IPS-15b (cell line): ENCODE measurements around the gene MCOLN1.

Experiments
- H3K27me3 ChIP-seq: one replicate; pipeline ENCODE4 v1.6.1; 2013; ENCODE audit warnings: low read length; ENCODE audit not compliant: control insufficient read depth, insufficient read depth
- H3K36me3 ChIP-seq: one replicate; pipeline ENCODE4 v1.6.1; 2013; ENCODE audit warnings: low read length; ENCODE audit not compliant: control insufficient read depth, insufficient read depth
- H3K4me1 ChIP-seq: one replicate; pipeline ENCODE4 v1.6.1; 2013; ENCODE audit warnings: mild to moderate bottlenecking, low read length; ENCODE audit not compliant: control insufficient read depth, insufficient read depth
- H3K4me3 ChIP-seq: one replicate; pipeline ENCODE4 v1.5.1; 2013; ENCODE audit warnings: low read depth, low read length
- H3K9ac ChIP-seq: one replicate; pipeline ENCODE4 v1.6.1; 2013; ENCODE audit warnings: low read depth, mild to moderate bottlenecking, low read length
- H3K9me3 ChIP-seq: one replicate; pipeline ENCODE4 v1.6.1; 2013; ENCODE audit warnings: mild to moderate bottlenecking, low read length; ENCODE audit not compliant: control insufficient read depth, insufficient read depth

MCOLN1 gene

DNA sequence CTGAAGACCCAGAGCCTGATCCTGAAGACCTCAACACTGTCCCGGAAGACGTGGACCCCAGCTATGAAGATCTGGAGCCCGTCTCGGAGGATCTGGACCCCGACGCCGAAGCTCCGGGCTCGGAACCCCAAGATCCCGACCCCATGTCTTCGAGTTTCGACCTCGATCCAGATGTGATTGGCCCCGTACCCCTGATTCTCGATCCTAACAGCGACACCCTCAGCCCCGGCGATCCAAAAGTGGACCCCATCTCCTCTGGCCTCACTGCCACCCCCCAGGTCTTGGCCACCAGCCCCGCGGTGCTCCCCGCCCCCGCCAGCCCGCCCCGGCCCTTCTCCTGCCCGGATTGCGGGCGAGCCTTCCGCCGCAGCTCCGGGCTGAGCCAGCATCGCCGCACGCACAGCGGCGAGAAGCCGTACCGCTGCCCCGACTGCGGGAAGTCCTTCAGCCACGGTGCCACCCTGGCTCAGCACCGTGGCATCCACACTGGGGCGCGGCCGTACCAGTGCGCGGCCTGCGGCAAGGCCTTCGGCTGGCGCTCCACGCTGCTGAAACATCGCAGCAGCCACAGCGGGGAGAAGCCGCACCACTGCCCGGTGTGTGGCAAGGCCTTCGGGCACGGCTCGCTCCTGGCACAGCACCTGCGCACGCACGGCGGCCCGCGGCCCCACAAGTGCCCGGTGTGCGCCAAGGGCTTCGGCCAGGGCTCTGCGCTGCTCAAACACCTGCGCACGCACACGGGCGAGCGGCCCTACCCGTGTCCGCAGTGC, 2.9 kb upstream of the MCOLN1 start:
- Histone ChIP-seq H3K4me1 (peaks cover 5% of the 10 kb centered on the region), H3K36me3 (no peaks in the 10 kb centered on the region), H3K27me3 (no peaks in the 10 kb centered on the region), H3K9me3 (no peaks in the 10 kb centered on the region), H3K9ac (no peak overlapping the region), H3K4me3 (no peak overlapping the region)

DNA sequence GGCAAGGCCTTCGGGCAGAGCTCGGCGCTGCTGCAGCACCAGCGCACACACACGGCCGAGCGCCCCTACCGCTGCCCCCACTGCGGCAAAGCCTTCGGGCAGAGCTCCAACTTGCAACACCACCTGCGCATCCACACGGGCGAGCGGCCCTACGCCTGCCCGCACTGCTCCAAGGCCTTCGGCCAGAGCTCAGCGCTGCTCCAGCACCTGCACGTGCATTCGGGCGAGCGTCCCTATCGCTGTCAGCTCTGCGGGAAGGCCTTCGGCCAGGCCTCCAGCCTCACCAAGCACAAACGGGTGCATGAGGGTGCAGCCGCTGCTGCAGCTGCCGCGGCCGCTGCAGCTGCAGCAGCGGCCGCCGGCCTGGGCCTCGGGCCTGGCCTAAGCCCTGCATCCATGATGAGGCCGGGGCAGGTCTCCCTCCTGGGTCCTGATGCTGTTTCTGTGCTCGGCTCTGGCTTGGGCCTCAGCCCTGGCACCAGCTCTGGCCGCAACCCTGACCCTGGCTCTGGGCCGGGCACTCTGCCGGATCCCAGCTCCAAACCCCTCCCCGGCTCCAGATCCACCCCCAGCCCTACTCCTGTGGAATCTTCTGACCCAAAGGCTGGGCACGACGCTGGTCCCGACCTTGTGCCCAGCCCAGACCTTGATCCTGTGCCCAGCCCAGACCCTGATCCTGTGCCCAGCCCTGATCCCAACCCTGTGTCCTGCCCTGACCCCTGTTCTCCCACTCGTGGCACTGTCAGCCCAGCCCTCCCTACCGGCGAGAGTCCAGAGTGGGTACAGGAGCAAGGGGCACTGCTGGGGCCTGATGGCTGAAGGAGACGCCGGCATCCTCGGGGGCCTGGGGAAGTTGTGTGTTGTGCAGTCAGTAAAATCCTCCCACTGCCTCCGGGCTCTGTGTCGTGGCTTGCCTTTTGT, 2.0 kb upstream of the MCOLN1 start:
- Histone ChIP-seq H3K36me3 (no peaks in the 10 kb centered on the region), H3K9me3 (no peaks in the 10 kb centered on the region), H3K4me3 (no peak overlapping the region), H3K27me3 (no peaks in the 10 kb centered on the region), H3K4me1 (peaks cover 3% of the 10 kb centered on the region), H3K9ac (no peak overlapping the region)

DNA sequence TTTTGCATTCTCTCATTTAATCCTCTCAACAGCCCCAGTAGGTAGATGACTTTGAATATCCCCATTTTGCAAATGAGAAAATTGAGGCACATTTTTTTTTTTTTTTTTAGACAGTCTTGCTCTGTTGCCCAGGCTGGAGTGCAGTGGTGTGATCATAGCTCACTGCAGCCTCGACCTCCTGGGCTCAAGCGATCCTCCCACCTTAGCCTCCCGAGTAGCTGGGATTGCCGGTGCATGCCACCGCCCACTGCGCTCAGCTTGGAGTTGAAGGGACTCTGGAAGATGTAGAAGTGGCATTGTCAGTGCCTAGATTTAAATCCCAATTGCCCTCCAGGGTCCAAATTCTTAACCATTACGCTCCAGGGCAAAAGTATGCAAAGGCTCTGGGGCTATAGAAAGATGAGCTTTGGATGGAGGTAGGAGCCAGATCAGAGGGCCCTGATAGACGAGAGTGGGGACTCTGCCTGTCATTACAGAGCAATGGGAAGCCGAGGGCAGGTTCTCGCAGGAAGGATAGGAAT, 813 bp upstream of the MCOLN1 start:
- no peaks in the 10 kb centered on the region for H3K9me3 ChIP-seq
- no peak overlapping the region for H3K9ac ChIP-seq
- peak overlapping the region; percentile 67 for H3K4me3 ChIP-seq
- H3K27me3 ChIP-seq = no peaks in the 10 kb centered on the region
- no peaks in the 10 kb centered on the region for H3K4me1 ChIP-seq
- peaks cover under 1% of the 10 kb centered on the region for H3K36me3 ChIP-seq

DNA sequence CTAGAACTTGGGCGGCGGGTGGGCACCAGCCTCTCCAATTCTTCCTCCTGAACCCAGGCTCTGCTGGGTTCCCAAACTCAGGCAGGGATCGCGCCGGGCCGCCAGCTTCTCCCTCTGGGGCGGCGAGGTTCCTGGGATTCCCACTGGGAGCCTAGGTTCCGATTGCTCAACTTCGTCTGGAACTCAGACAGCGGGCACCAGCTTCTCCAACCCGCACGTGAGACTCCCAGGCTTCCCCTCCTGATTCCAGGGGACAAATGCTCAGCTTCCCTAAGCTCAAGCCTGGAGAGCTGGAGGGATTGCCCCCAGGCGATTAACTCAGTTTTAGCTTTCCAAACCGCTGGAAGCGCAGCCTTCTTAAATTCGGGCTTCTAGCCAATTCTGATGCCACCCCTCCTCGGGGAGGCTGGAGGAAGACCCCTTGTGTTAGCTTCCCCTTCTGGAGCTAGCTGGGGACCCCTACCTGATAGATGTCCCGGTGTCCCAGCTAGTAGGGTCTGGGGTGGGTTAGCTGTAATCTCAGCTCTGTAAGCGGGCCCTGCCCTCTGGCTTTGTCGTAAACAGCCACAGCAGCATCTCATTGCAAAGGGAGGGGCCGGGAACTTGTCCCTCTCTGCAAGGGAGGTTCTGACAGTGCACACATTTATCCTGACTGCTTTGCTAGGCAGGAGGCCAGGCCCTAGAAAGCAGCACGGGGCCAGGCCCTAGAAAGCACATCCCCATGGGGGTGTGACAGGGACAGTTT, 671 bp downstream of the MCOLN1 start:
- peaks cover 2% of the 10 kb centered on the region for H3K36me3 ChIP-seq
- no peaks in the 10 kb centered on the region for H3K27me3 ChIP-seq
- H3K4me1 ChIP-seq = no peaks in the 10 kb centered on the region
- H3K9ac ChIP-seq = no peak overlapping the region
- H3K4me3 ChIP-seq = peak overlapping the region; percentile 67
- no peaks in the 10 kb centered on the region for H3K9me3 ChIP-seq

DNA sequence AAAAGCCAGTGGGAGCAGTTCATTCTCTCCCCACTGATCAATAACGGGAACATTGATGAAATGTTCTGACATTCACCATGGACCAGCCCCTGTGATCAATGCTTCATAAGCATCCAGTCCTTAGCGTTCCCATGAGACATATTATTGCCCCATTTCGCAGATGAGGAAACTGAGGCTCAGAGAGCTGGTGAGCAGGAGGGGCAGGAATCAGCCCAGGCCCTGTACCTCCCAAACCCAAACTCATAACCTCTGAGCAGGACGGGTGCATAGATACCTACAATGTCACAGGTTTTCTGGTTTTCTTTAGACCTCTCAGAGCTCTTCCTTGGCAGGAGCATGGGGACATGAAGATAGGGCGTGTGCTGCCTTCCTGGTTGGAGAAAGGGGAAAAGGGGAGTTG, 2.1 kb downstream of the MCOLN1 start:
- Histone ChIP-seq H3K9ac (no peak overlapping the region), H3K27me3 (no peaks in the 10 kb centered on the region), H3K36me3 (peaks cover 4% of the 10 kb centered on the region), H3K4me3 (no peak overlapping the region), H3K9me3 (no peaks in the 10 kb centered on the region), H3K4me1 (no peaks in the 10 kb centered on the region)

DNA sequence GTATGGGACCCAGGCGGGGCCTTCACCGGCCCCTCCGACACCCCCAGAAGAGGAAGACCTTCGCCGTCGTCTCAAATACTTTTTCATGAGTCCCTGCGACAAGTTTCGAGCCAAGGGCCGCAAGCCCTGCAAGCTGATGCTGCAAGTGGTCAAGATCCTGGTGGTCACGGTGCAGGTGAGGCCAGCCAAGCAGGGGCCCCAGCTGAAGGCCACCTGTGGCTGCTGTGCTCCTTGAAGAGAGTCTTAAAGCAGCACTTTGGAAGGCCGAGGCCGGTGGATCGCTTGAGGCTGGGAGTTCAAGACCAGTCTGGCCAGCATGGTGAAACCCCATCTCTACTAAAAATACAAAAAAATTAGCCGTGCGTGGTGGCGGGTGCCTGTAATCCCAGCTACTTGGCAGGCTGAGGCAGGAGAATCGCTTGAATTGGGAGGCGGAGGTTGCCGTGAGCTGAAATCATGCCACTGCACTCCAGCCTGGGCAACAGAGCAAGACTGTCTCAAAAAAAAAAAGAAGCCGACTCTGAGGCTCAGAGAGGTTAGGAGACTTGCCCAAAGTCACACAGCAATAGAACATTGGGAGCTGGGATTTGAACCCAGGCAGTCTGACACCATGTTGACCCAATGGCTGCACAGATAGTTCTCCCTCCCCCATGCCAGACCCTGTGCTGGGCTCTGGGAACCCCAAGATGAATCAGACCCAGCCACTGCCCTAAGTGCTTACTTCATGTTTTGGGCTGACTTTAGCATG, 2.7 kb downstream of the MCOLN1 start:
- peaks cover 8% of the 10 kb centered on the region for H3K36me3 ChIP-seq
- no peaks in the 10 kb centered on the region for H3K9me3 ChIP-seq
- H3K4me1 ChIP-seq = no peaks in the 10 kb centered on the region
- H3K4me3 ChIP-seq = no peak overlapping the region
- no peak overlapping the region for H3K9ac ChIP-seq
- H3K27me3 ChIP-seq = no peaks in the 10 kb centered on the region

DNA sequence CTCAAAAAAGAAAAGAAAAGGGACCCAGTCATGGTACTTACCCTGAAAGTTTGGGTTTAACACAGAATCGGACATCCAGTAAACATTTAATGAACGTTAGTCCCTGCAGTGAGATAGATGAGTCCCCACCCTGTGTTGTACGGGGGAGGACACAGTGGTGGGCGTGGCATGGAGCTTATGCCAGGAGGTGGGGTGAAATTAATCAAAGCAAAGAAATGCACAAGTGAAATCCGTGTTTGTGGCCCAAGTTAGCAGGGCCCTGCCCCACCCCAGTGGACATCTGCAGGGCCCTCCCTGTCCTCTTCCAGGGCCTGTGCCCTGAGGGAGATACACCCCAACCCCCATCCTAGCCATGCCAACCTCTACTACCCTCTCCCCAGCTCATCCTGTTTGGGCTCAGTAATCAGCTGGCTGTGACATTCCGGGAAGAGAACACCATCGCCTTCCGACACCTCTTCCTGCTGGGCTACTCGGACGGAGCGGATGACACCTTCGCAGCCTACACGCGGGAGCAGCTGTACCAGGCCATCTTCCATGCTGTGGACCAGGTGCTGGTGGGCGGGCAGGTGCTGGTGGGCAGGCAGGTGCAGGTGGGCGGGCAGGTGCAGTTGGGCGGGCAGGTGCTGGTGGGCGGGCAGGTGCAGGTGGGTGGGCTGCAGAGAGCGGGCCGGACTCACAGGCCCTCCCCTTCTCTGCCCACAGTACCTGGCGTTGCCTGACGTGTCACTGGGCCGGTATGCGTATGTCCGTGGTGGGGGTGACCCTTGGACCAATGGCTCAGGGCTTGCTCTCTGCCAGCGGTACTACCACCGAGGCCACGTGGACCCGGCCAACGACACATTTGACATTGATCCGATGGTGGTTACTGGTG, 3.9 kb downstream of the MCOLN1 start:
- no peak overlapping the region for H3K4me3 ChIP-seq
- H3K36me3 ChIP-seq = peaks cover 8% of the 10 kb centered on the region
- no peak overlapping the region for H3K9ac ChIP-seq
- no peaks in the 10 kb centered on the region for H3K9me3 ChIP-seq
- H3K27me3 ChIP-seq = no peaks in the 10 kb centered on the region
- H3K4me1 ChIP-seq = no peaks in the 10 kb centered on the region

DNA sequence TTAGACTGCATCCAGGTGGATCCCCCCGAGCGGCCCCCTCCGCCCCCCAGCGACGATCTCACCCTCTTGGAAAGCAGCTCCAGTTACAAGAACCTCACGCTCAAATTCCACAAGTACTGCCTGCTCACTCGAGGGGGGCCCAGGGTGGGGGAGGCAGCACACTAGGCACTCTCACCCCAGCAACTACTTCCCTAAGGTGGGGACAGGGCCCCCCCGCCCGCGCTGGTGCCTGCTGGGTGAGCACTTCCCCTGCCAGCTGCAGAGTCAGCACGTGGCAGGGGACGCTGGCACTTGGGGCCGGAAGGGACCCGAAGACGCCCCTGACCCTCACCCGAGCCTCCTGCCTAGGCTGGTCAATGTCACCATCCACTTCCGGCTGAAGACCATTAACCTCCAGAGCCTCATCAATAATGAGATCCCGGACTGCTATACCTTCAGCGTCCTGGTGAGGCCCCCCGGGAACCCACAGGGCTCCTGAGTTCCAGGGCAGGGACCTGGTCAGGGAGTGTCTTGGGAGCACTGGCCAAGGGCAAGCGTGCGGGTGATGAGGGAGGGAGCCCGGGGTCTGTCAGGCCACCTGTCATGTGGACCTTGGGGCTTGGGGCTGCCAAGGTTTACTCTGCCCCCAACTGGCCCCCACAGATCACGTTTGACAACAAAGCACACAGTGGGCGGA, 5.2 kb downstream of the MCOLN1 start:
- Histone ChIP-seq H3K36me3 (peaks cover 8% of the 10 kb centered on the region), H3K9me3 (no peaks in the 10 kb centered on the region), H3K9ac (no peak overlapping the region), H3K4me3 (no peak overlapping the region), H3K4me1 (no peaks in the 10 kb centered on the region), H3K27me3 (no peaks in the 10 kb centered on the region)

DNA sequence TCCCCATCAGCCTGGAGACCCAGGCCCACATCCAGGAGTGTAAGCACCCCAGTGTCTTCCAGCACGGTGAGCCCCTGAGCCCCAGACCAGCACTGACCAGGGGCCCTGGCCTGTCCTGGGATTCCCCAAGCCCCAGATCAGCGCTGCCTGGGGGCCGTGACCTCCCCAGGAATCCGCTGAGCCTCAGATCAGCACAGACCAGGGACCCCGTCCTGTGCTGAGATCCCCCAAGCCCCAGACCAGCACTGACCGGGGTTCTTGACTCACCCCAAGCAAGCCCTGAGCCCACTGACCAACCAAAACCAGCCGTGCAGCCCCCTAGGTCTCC, 5.7 kb downstream of the MCOLN1 start:
- H3K27me3 ChIP-seq = no peaks in the 10 kb centered on the region
- peaks cover 8% of the 10 kb centered on the region for H3K36me3 ChIP-seq
- no peak overlapping the region for H3K9ac ChIP-seq
- no peaks in the 10 kb centered on the region for H3K4me1 ChIP-seq
- H3K9me3 ChIP-seq = no peaks in the 10 kb centered on the region
- no peak overlapping the region for H3K4me3 ChIP-seq

DNA sequence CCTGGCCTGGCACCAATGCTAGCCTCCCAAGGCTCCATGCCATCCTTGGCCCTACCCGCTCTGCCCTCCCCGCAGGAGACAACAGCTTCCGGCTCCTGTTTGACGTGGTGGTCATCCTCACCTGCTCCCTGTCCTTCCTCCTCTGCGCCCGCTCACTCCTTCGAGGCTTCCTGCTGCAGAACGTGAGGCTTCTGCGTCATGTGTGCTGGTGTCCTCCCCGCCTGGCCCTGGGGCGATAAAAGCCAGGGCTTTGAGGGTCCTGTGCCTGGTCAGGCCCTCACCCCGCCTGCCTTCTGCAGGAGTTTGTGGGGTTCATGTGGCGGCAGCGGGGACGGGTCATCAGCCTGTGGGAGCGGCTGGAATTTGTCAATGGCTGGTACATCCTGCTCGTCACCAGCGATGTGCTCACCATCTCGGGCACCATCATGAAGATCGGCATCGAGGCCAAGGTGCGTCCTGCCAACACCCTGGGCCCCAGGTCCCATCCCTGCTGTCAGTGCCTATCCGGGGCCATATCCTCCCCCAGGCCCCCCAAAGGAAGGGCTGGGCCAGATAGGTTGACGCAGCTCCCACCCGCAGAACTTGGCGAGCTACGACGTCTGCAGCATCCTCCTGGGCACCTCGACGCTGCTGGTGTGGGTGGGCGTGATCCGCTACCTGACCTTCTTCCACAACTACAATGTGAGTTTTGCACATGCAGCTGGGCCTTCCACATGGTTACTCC, 6.3 kb downstream of the MCOLN1 start:
- Histone ChIP-seq H3K27me3 (no peaks in the 10 kb centered on the region), H3K9ac (no peak overlapping the region), H3K36me3 (peaks cover 8% of the 10 kb centered on the region), H3K9me3 (no peaks in the 10 kb centered on the region), H3K4me1 (no peaks in the 10 kb centered on the region), H3K4me3 (no peak overlapping the region)
